8988T (cell line): ENCODE results near the gene TECRL.

Source experiments
- DNase-seq: peaks from one replicate; pipeline ENCODE4 v3.0.0; 2011

Gene TECRL

GRCh38 chr4:64409300-64409699 is at the start of gene TECRL:
Gene TECRL, minus strand, starts transcription at chr4:64409450. Its CDS starts 99 bp downstream, at chr4:64409351.
- DNase-seq: no peak

GRCh38 chr4:64432674-64433073 is 23.4 kb upstream of the TECRL start:
- DNase-seq: no peak

GRCh38 chr4:64430933-64431332 is 21.7 kb upstream of the TECRL start:
- DNase-seq: no peak

- DNase-seq: no peak
Measured at GRCh38 chr4:64417974-64418373, 8.7 kb upstream of the TECRL start.

- DNase-seq: no peak
Measured at GRCh38 chr4:64407000-64407399, 2.2 kb downstream of the TECRL start.

- no peak for DNase-seq
Measured at GRCh38 chr4:64405761-64406160, 3.5 kb downstream of the TECRL start.

GRCh38 chr4:64402684-64403083 is 6.6 kb downstream of the TECRL start:
- DNase-seq: no peak

- DNase-seq: no peak
Measured at GRCh38 chr4:64399313-64400109, 9.7 kb downstream of the TECRL start.

- DNase-seq: no peak
Measured at GRCh38 chr4:64394469-64394868, 14.8 kb downstream of the TECRL start.

GRCh38 chr4:64388252-64388651 is 21.0 kb downstream of the TECRL start:
- DNase-seq: no peak

GRCh38 chr4:64385220-64385619 is 24.0 kb downstream of the TECRL start:
- DNase-seq: no peak

GRCh38 chr4:64384237-64385203 is 24.7 kb downstream of the TECRL start:
- no peak for DNase-seq

- DNase-seq: no peak
Measured at GRCh38 chr4:64368741-64369140, 40.5 kb downstream of the TECRL start.

- DNase-seq: no peak
Measured at GRCh38 chr4:64361399-64361740, 47.9 kb downstream of the TECRL start.

- DNase-seq: no peak
Measured at GRCh38 chr4:64360664-64361398, 48.4 kb downstream of the TECRL start.

GRCh38 chr4:64359489-64359888 is 49.8 kb downstream of the TECRL start:
- DNase-seq: no peak

GRCh38 chr4:64353904-64354303 is 55.3 kb downstream of the TECRL start:
- no peak for DNase-seq

- no peak for DNase-seq
Measured at GRCh38 chr4:64341711-64342110, 67.5 kb downstream of the TECRL start.

GRCh38 chr4:64340218-64341110 is 68.8 kb downstream of the TECRL start:
- no peak for DNase-seq

GRCh38 chr4:64334964-64335363 is 74.3 kb downstream of the TECRL start:
- no peak for DNase-seq

GRCh38 chr4:64330143-64330542 is 79.1 kb downstream of the TECRL start:
- DNase-seq: no peak

GRCh38 chr4:64327237-64327636 is 82.0 kb downstream of the TECRL start:
- no peak for DNase-seq
